Activated CD8-positive, alpha-beta memory T cell treated with anti-CD3 and anti-CD28 coated beads for 4 hours (primary cell): Measurements from ENCODE around the gene MRPL44.

Source experiments
- DNase-seq, 2 donors: peaks; one replicate each; pipeline ENCODE4 v3.0.0-alpha.2; 2020; ENCODE audit warnings: low read depth in 2 of 2

Gene MRPL44

DNA sequence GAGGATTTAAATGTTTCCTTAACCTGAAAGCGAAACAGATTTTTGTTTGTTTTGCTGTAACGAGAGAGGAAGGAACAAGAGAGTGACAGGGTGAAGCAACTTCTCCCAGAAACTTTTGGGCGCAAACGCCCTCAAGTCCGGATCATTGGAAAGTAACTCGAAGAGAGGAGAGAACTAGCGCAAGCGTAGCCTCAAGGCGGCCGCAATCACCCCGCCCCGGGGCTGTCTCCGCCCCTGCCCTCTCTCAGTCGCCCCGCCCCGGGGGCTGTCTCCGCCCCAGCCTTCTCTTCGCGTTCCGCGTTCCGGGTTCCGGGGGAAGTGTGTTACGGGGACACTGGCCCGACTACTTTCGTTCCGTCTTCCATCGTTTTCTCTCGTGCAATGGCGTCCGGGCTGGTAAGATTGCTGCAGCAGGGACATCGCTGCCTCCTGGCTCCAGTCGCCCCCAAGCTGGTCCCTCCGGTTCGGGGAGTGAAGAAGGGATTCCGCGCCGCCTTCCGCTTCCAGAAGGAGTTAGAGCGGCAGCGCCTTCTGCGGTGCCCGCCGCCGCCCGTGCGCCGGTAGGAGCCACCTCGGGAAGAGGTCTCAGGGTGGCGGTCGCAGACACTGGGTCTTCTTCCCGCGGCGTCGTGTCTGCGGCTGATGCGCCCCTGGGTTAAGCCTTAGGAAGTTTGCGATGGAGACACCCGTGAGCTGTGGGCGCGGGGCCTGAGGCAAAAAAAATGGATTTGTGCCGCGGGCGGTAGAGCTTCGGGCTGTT, at the start of gene MRPL44:
Gene MRPL44 (plus strand): TSS at position 372 of the 760 bp plus-strand sequence. CDS start 10 bp downstream, at position 382.
- peak; percentile 91 to 95 for DNase-seq

DNA sequence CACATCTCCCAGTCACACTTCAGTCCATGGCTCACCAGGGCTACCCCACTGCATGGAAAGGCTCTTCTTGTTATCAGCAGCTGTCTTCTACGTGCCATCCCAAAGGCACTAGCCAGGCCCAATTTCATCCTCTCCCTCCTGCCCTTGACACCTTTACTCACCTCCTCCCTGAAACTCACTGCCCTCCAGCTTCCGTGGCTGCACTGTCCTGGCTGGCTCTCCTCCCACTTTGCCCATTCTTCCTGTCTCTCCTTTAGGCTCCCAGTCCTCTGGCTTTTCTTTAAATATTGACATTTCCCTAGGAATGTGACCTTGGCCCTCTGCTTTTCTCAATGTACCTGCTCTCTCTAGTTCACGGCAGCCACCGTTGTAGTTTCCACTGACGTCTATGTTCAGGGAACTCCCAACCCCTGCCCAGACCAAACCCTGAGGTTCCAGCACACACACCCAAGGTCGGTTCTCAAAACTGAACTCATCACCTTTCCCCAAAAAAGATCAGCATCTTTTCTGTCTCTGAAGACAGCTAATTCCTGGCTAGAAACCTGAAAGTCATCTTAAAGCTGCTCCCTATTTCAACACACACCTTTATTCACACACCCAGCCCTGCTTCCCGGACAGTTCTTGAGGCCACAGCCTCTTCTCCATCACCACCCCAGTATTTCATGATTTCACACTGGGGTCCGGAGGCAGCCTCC, 48.8 kb upstream of the MRPL44 start:
- DNase-seq: no peak

DNA sequence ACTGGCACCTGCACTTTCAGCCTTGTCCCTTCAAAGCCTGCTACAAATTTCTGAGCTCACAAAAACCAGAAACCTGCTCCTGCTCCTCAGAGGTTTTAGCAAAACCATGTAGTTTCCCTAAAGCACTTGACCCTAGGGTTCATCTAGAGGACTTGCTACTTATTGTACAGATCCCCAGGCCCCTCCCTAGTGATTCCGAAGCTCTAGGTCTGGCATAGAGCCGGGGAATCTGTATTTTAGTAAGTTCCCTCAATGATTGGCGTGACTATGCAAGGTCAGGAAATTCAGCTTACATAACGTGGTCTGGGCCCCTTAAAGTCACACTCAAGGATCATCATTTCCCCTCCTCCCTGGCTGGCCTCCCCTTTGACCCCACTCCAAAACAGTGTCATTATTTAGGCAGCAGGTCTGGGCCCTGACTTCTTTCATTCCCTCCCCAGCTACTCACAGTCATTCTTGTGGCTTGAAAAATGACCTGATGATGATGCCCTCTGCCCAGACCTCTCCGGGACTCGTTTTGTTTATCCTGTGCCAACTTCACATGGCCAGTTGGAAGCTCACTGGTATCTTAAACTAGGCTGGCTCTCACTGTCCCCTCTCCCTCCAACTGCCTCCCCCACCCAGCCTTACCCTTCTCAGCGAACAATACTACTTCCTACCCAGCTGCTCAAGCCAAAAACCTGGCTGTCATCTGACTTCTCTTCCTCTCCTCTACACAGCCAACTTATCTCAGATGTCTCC, 48.1 kb upstream of the MRPL44 start:
- DNase-seq: no peak

DNA sequence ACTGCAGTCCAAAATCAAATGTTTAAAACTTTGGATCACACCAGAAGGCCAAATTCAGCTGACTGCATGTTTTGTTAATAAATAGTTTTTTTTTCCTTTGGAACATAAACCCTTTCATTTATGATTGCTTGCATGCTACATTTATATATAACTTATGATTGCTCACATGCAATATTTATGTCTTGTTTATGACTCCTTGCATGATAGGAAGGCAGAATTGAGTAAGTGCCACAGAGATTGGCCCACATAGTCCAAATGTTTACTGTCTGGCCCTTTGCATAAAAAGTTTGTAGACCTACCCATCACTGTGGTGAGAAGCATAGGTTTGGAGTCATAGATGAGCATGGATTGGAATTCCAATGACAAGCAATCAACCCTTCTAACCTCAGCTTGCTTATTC, 42.9 kb upstream of the MRPL44 start:
- DNase-seq: no peak

DNA sequence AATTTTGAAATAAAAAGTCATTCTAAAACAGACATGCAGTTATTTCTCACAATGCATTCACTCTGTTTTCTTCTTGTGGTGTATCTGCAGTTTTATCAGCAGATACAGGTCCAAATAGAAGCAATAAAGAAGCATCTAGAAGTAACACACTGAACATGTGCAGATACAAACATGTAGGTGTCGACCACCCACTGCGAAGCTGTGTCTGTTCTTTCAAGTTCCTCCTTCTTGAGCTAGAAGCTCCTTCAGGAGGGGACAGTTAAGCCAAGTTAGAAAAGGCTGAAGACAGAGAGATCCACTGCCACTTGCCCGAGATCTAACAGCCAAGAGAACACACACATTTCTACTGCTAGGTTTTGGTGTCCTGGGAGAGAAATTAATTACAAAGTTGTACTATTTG, 42.2 kb upstream of the MRPL44 start:
- DNase-seq: no peak

DNA sequence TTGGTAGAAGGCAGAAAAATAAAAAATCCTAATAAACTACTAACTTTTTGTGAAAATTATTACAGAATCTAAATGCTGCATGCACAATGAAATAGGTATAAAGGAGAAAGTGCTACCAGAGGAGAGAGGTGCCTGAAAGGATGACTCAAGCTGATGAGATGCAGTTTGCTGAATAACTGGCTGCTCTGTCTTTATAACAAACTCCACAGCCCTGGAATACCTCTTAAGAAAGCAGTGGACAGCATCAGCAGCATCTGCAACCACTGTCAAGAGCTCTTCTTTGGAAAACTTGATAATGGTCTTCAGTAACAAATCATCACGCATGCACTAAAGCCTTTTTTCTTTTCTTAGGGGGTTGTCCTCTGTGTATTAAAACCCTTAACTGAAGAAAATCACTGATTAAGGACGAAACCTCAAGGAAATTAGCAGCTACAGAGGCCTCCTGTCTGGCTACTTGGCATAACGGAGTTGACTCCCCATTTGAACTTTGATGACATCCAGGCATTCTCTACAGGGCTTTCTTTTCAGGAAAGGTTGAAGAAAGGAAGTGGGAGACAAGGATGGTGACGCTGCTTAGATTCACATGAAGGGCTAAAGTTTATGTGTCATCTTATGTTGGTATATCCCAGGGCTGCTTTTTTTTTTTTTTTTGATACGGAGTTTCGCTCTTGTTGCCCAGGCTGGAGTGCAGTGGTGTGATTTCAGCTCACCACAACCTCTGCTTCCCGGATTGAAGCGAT, 40.9 kb upstream of the MRPL44 start:
- DNase-seq: no peak

DNA sequence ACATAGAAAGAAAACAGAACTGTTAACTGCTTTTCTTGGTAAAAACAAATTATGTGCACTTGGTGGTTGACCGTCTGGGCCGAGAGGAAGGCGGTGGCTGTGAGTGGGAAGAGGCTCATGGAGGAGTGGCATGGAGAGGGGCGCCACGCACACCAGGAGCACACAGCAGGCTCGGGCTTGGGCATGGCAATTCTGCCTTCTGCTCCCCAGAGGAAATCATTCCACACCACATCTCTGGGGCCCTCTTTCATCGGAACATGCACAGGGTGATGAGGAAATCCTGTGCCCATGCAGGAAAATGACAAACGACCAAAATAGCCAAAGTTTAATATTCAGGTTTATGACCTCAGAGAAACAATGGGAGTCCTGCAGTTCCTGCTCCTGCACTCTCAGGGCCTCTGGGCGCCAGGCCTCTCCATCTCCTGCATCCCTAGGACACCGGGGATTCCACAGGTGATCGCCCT, 38.6 kb upstream of the MRPL44 start:
- no peak for DNase-seq

DNA sequence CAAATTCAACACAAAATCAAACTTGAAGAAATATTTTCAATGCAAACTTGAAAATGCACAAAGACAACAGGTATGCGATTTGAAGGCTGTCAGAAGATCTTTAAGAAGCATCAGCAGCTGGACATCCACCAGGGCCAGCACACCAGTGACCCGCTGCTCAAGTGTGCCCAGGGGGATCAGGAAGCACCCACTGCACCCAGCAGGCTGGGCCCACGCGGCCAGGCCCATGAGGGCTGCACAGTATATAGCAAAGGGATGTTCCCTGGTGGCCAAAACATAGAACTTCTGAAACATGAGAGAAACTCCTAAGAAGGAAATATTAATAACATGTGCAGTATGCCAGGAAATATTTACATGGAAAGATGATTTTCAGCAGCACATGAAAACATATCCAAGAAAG, 37.2 kb upstream of the MRPL44 start:
- no peak for DNase-seq

DNA sequence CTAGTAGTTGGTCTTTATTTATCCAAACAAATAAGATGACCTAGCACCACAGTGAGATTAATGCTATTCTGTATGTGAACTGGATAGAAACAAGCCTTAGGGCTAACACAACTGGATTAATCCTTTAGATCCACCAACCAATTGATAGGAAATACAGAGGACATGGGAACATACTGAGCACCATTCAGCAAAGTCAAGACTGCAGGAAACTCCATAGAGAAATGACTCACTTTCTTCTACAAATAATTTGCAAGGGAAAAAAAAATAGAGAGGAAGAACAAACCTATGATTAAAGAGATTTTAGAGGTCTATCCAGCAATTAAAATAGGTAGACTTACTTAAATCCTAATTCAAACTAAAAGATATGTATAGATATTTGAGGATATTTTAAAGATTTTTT, 36.1 kb upstream of the MRPL44 start:
- no peak for DNase-seq

DNA sequence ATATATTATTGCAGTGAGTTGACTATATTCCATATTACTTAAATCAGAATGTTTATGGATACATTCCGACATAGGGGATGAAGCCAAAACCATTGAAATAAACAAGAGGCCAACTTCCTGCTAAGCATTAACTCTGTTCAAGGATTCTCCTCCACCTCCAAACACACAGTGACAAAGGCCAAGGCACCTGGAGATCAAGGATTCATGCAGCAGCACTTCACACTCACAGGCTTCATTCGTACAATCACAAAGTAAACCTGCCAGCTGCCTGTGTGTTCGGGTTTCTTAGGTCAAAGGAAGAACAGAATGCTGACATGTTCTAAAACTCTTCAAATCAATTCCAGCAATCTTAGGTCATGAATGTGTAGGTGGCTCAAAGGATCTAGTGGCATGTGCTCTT, 35.0 kb upstream of the MRPL44 start:
- no peak for DNase-seq

DNA sequence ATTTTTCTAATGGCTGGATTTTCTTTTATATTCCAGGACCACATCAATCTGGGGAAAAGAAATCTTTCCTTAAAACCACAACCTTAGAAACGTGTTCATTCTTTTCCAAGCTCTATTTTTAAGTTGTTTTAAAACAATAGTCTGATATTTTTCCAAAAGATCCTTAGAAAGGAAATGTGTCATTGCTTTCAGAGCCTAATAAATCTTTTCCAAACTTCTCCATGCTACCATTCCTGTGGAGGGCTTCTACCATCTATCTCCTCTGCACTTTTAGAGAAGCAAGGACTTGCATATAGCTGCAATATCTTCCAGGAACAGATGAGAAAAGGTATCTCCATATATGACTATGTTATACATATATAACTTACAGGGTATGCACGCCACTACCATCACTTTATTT, 33.3 kb upstream of the MRPL44 start:
- DNase-seq: no peak

DNA sequence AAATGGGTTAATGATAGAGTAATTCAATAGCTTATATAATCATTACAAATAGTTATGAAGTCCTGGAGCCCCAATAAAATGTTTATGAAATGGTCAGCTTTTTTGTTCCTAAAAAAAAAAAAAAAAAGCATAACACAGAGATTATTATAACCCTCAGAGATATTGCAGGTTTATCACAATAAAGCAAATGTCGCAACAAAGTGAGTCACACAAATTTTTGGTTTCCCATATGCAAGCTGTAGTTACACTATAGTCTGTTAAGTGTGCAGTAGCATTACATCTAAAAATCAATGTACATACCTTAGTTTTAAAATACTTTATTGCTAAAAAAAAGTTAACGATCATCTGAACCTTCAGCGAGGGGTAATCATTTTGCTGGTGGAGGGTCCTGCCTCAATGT, 32.2 kb upstream of the MRPL44 start:
- DNase-seq: no peak

DNA sequence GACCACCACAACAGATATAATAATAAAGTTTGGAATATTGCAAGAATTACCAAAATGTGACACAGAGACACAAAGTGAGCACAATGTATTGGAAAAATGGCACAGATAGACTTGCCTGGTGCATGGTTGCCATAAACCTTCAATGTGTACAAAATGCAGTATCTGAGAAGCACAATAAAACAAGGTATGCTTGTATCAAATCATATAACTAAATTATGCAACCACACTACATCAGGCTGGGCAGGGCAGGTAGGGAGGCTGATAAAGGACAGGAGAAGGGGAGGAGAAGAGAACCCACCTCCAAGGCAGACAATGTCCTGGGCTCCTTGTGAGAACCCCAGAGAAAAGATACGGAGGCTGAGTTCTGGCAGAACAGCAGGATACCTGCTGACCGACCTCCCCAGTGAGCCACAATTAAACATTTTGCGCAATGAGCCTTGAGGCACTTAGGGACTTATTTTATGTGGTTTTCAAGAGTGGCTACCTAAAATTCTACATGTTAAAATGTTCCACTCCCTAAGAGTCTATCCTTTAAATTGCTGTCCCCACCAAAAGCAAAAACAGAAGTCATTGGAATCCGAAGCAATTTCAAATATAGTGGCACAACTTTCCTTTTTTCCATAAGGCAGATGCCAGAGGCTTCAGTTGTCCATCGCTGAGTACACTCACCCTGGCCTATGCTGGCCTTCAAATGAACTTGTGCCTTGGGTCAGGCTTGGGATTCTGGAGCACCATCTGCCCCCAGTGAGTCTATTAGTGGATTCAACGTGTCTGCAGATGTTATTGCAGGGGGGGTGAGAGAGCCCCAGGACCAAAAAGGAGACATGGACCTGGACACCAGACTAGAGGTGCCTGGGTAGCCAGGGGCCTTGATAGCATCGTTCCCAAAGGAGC, 28.9 kb upstream of the MRPL44 start:
- DNase-seq: no peak

DNA sequence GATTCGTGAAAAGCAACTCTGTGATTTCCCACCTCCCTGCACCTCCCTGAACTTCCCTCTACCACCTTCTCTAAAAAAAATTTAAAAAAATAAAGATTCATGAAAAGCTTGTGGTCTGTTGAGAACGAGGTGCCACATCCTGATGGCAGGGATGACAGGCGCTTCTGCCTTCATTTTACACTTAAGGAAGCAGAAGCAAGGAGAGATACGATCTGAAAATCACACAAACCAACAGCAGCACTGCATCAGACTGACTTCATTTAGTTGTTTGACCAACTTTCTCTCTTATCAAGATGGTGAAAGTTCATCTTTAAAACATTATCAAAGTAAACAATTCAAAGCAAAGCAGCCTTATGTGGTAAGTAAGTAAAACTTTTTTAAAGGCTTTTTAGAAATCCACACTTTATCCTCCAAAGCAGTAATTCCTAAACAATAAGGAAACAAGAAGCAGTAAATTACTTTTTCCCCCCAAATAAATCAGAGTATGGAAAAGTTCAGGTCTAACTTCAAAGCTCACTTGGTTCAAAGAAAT, 27.6 kb upstream of the MRPL44 start:
- no peak for DNase-seq

DNA sequence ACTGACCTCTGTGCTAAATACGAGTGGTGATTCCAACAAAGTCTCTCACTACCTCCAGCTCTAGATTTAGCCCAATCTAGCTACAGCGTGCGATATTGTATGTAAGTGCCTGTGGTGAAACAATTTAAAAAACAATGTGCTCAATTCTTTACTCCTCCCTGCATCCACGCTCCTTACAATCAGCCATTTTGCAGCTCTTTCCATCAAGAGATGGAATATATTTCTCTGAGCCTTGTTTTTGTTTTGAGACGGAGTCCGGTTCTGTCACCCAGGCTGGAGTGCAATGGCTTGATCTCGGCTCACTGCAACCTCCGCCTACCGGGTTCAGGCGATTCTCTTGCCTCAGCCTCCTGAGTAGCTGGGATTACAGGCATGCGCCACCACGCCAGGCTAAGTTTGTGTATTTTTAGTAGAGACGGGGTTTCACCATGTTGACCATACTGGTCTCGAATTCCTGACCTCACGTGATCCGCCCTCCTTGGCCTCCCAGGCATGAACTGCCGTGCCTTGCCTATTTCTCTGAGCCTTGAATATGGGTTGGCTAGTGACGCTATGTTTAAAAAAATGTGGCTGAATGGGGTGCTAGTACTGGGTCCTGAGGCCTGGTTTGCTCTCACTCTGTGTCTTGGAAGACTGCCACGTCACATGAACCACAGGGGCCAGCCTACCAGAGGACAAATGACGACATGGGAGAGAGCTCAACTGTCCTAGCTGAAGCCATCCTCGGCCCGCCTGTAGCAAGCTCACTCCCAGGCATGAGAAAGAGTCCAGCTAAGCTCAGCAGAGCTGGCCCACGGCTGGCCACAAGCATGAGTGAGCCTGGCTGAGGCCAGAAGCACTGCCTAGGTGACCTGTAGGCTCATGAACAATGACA, 26.9 kb upstream of the MRPL44 start:
- DNase-seq: no peak

DNA sequence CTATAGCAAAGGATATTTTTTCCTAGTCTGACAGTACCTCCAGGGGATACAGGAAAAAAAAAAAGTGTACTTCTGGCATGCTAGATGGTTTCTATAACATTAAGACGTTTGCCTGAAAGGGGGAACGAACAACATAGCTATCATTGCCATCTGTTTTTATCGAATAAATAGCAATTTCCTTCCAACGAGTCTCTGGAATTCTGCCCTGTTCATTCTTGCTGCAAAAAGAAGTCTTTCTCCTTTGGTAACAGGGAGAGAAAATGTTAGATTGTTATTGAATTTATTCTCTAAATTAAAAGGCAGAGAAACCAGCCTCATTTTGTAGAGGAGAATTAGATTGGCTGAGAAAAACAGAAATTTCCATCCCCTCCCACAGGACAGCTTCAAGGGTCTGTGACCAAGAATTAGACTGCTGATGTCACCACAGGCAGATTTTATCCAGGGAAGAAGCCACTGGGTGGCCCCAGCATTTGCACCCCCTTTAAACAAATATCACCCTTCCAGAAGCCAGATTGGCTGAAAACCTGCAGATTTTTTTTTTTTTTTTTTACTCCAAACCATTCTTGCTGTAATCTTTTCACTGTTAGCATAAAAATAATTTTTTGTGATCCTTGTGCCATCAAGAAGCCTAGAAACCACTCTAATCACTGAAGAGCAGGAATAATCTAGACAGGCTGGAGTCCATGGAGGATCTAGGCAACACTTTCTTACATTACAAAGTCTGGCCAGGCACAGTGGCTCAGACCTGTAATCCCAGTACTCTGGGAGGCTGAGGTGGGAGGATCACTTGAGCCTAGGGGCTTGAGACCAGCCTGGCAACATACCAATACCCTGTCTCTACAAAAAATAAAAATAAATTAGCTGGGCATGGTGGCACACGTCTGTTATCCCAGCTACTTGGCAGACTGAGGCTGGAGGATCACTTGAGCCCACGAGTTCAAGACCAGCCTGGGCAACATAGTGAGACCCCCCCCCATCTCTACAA, 24.2 kb upstream of the MRPL44 start:
- no peak for DNase-seq

DNA sequence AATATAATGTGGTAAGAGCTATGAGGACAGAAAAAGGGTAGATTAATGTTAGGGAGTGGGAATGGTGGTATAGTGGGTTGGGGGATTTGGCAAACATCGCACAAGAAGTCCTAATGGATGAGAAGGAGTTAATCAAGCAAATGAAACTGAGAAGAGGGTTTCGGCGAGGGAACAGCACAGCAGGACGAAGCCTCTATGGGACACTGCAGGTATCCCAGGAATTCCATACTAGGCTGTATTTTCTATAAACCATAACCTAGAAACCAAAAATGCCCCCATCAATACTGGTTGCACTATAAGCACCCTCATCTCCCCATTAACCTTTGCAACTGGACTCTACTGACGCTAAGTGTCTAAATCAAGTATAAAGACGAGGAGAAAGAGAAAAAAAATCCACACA, 22.4 kb upstream of the MRPL44 start:
- no peak for DNase-seq

DNA sequence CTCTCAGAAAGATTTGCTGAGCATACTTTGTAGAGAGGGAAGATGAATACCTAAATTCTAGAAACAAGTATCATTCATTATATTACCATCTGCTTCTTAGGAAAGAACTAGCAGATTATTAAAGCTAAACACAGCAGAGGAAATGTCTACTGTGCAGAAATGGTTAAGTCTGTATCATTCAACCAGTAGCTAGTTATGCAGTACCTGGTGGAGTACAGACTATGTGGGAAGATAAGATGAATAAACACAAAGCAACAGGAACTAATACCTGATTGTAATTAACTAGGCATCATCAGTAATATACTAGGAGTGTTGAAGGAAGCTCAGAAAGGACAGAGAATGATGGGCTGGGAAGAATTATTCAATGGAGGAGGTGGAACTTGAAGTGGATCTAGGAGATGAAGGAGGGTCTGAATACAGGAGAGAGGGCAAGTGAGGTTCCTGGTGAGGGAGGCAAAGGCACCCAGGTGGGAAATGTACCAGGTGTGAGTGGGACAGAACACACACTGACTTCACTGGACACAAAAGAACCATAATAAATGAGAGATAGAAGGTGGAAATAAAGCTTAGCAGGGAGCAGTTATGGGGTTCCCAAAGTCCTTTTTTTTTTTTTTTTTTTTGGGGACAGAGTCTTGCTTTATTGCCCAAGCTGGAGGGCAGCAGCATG, 21.7 kb upstream of the MRPL44 start:
- DNase-seq: no peak
